OCI-LY7 (cell line): ENCODE data around the gene RLBP1. TPM values are rescaled to one million over a fixed set of nuclear protein-coding genes. Genes with fewer than 3 reads are reported as not detected.

Source experiments
- BruUV-seq: library from RNA; stranded (reverse); fragments of 400-500 nt; replicated peaks from 2 replicates; lab custom pipeline; 2021; lab: Mats Ljungman, UMichigan
- CTCF ChIA-PET: fragments of 300-600 bp; sonication (Branson Sonifier 250); formaldehyde crosslinking; loops from one replicate; lab custom pipeline; 2022; ENCODE audit warnings: antibody characterized with exemption; ENCODE audit not compliant: unreplicated experiment; lab: Charles Lee
- POLR2A ChIA-PET: fragments of 300-600 bp; sonication (Branson Sonifier 250); formaldehyde crosslinking; loops from one replicate; lab custom pipeline; 2022; ENCODE audit warnings: antibody characterized with exemption; lab: Charles Lee
- DNase-seq: peaks from one replicate; pipeline ENCODE4 v3.0.0-alpha.2; 2015; ENCODE audit warnings: low spot score
- H2AFZ ChIP-seq: fragments of 200-600 bp; sonication (generic), shearing (Covaris generic); 2 replicates; pipeline ENCODE4 v1.6.1; 2014; ENCODE audit warnings: mild to moderate bottlenecking, antibody characterized with exemption, low read length, moderate library complexity
- H3K27ac ChIP-seq: fragments of 200-600 bp; sonication (generic); 2 replicates; pipeline ENCODE4 v1.5.1; 2014; ENCODE audit warnings: mixed run types, low read depth, mild to moderate bottlenecking, moderate library complexity, low read length, inconsistent platforms; ENCODE audit not compliant: poor library complexity, severe bottlenecking
- H3K36me3 ChIP-seq: fragments of 200-600 bp; sonication (generic); 2 replicates; pipeline ENCODE4 v1.6.1; 2014; ENCODE audit warnings: mild to moderate bottlenecking, antibody characterized with exemption, low read length, moderate library complexity, mixed read lengths; ENCODE audit not compliant: insufficient read depth
- H3K4me1 ChIP-seq: fragments of 200-600 bp; sonication (generic); 2 replicates; pipeline ENCODE4 v1.5.1; 2014; ENCODE audit warnings: mild to moderate bottlenecking, low read length; ENCODE audit not compliant: insufficient read depth, poor library complexity, severe bottlenecking
- H3K4me2 ChIP-seq: fragments of 200-600 bp; sonication (generic); 2 replicates; pipeline ENCODE4 v1.6.1; 2014; ENCODE audit warnings: mild to moderate bottlenecking, low read length
- H3K4me3 ChIP-seq: fragments of 200-600 bp; sonication (generic); 2 replicates; pipeline ENCODE4 v1.5.1; 2014; ENCODE audit warnings: mild to moderate bottlenecking, low read depth, low read length; ENCODE audit not compliant: poor library complexity, severe bottlenecking
- H3K79me2 ChIP-seq: fragments of 200-600 bp; sonication (generic); 2 replicates; pipeline ENCODE4 v1.6.1; 2016; ENCODE audit warnings: low read depth, mild to moderate bottlenecking, low read length, moderate library complexity, mixed read lengths; ENCODE audit not compliant: insufficient read depth
- H3K9me2 ChIP-seq: fragments of 200-600 bp; sonication (generic); 2 replicates; pipeline ENCODE4 v1.6.1; 2016; ENCODE audit warnings: mild to moderate bottlenecking, low read length, mixed read lengths; ENCODE audit not compliant: insufficient read depth
- H3K9me3 ChIP-seq: fragments of 200-600 bp; sonication (generic); 2 replicates; pipeline ENCODE4 v1.6.1; 2014; ENCODE audit warnings: mild to moderate bottlenecking, mixed run types, low read length, mixed read lengths
- H4K20me1 ChIP-seq: fragments of 200-600 bp; sonication (generic); 2 replicates; pipeline ENCODE4 v1.6.1; 2014; ENCODE audit warnings: mild to moderate bottlenecking, antibody characterized with exemption, low read length, moderate library complexity, mixed read lengths; ENCODE audit not compliant: insufficient read depth
- EZH2phosphoT487 ChIP-seq: fragments of 200-600 bp; sonication (generic); IDR thresholded peaks from 2 replicates; pipeline ENCODE4 v1.6.1; 2018; ENCODE audit warnings: low read depth, borderline replicate concordance, mild to moderate bottlenecking, mixed run types, antibody characterized with exemption, low read length, moderate library complexity, mixed read lengths
- intact Hi-C: fragments of 100-400 bp; cut with micrococcal nuclease; formaldehyde crosslinking; loops from one replicate; pipeline ENCODE4 v1.10.0; 2022; ENCODE audit not compliant: unreplicated experiment
- total RNA-seq, 2 experiments: library from RNA; depleted of rRNA in 1 of 2; stranded (reverse); fragments of >200 nt in 1 of 2; shearing (Covaris generic) in 1 of 2; gene quantifications; 2 replicates each; pipeline ENCODE4 v1.2.3, GENCODE V29; 2014 to 2022
- TF ChIP-seq, protein P1 (sequence below): fragments of 200-600 bp; sonication (generic); conservative IDR thresholded peaks from 2 replicates; pipeline ENCODE4 v1.5.1; 2014; ENCODE audit warnings: mild to moderate bottlenecking, antibody characterized with exemption, low read length, moderate library complexity, mixed read lengths

Gene RLBP1
- total RNA-seq, 2 experiments from 2014 or later = not detected

GRCh38 chr15:89196241-89196640, 25.1 kb downstream of the RLBP1 start:
- H3K36me3 ChIP-seq = peaks cover 5% of the 10 kb centered on the region; the same call in 1 of the 2 replicates

GRCh38 chr15:89195836-89196235, 25.5 kb downstream of the RLBP1 start:
- no peaks in the 10 kb centered on the region for H3K9me3 ChIP-seq
- TF ChIP-seq, protein P1, sequence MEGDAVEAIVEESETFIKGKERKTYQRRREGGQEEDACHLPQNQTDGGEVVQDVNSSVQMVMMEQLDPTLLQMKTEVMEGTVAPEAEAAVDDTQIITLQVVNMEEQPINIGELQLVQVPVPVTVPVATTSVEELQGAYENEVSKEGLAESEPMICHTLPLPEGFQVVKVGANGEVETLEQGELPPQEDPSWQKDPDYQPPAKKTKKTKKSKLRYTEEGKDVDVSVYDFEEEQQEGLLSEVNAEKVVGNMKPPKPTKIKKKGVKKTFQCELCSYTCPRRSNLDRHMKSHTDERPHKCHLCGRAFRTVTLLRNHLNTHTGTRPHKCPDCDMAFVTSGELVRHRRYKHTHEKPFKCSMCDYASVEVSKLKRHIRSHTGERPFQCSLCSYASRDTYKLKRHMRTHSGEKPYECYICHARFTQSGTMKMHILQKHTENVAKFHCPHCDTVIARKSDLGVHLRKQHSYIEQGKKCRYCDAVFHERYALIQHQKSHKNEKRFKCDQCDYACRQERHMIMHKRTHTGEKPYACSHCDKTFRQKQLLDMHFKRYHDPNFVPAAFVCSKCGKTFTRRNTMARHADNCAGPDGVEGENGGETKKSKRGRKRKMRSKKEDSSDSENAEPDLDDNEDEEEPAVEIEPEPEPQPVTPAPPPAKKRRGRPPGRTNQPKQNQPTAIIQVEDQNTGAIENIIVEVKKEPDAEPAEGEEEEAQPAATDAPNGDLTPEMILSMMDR = no peak
- TF ChIP-seq EZH2phosphoT487 = no peak
- H3K79me2 ChIP-seq = no peaks in the 10 kb centered on the region
- no TSS peak for BruUV-seq
- DNase-seq = no peak
- intact Hi-C loops = no loop called here
- H3K9me2 ChIP-seq = no peaks in the 10 kb centered on the region
- no peaks in the 10 kb centered on the region for H3K4me1 ChIP-seq
- POLR2A ChIA-PET = no interaction called here
- no peaks in the 10 kb centered on the region for H4K20me1 ChIP-seq
- CTCF ChIA-PET = no interaction called here
- peaks cover 8% of the 10 kb centered on the region; the same call in 1 of the 2 replicates for H3K36me3 ChIP-seq
- no peak overlapping the region for H2AFZ ChIP-seq
- no peak overlapping the region for H3K4me2 ChIP-seq
- H3K4me3 ChIP-seq = no peak overlapping the region
- H3K27ac ChIP-seq = no peak overlapping the region

More at GRCh38 chr15:89196241-89196640, 25.1 kb downstream of the RLBP1 start:
- no peaks in the 10 kb centered on the region for H3K9me3 ChIP-seq
- no peak overlapping the region for H2AFZ ChIP-seq
- no TSS peak for BruUV-seq
- no peaks in the 10 kb centered on the region for H4K20me1 ChIP-seq
- H3K4me2 ChIP-seq = no peak overlapping the region
- intact Hi-C loops = no loop called here
- H3K79me2 ChIP-seq = no peaks in the 10 kb centered on the region
- H3K4me3 ChIP-seq = no peak overlapping the region
- no peak for DNase-seq
- no peak for TF ChIP-seq EZH2phosphoT487
- TF ChIP-seq, protein P1 = no peak
- no peak overlapping the region for H3K27ac ChIP-seq
- no peaks in the 10 kb centered on the region for H3K4me1 ChIP-seq
- ChIA-PET CTCF (no interaction called here), POLR2A (interaction anchor here (0.7 kb wide), 1 partner anchor 565 kb away, joined by 3 read pairs; no protein-coding TSS in a partner anchor)
- H3K9me2 ChIP-seq = no peaks in the 10 kb centered on the region

- no peaks in the 10 kb centered on the region for H3K9me3 ChIP-seq
- no peaks in the 10 kb centered on the region for H4K20me1 ChIP-seq
- DNase-seq = no peak
- no peak overlapping the region for H3K4me2 ChIP-seq
- no peaks in the 10 kb centered on the region for H3K4me1 ChIP-seq
- no peak overlapping the region for H3K4me3 ChIP-seq
- ChIA-PET CTCF (no interaction called here), POLR2A (interaction anchor here (0.6 to 1.1 kb wide), 2 partner anchors 70 to 133 kb away, joined by 3 to 4 read pairs; no protein-coding TSS in a partner anchor)
- no peak overlapping the region for H3K27ac ChIP-seq
- H3K79me2 ChIP-seq = no peaks in the 10 kb centered on the region
- no TSS peak for BruUV-seq
- H3K9me2 ChIP-seq = no peaks in the 10 kb centered on the region
- H3K36me3 ChIP-seq = peaks cover 9% of the 10 kb centered on the region; the same call in 1 of the 2 replicates
- H2AFZ ChIP-seq = no peak overlapping the region
- intact Hi-C loops = no loop called here
- TF ChIP-seq, protein P1 = no peak
- no peak for TF ChIP-seq EZH2phosphoT487
Measured at GRCh38 chr15:89194608-89195007, 26.8 kb downstream of the RLBP1 start.
